ENCODE results near the gene COG8. TPM values are rescaled to one million over a fixed set of nuclear protein-coding genes. Genes with fewer than 3 reads are reported as not detected.

The COG8 gene
- total and polyA plus RNA-seq, 9 of the 15 experiments (the other 6 are each of a cell fraction or from before 2014, with no cell fraction given), result 3.7 to 42.6 (median 30.1) TPM

DNA sequence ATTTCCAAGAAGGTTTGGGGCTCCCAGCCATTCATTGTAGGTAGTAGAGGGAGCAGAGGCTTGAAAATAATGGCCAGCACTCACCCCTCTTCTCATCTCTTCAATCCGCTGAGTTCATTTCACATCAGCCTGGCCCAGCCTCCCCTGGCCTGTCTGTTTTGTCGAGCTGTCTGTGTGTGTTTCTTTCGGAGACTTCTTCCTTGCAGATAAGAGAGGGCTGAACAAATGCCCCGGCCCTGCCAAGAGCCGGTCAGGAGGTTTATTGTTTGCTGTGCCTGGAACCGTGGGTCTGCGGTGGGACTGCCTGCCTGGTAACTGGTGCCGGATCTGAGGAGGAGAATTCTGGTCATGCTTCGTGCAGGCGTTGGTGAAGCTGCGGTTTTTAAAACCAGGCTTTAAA, 24.8 kb downstream of the COG8 start:
- intact Hi-C loops (cut with micrococcal nuclease), result no loop called here
- POLR2A ChIA-PET, result interaction anchor here (5.5 kb wide), 1 partner anchor 14 kb away, joined by 51 read pairs; the partner anchor contains the start of gene PDF
- no peaks in the 10 kb centered on the region for H3K9me1 ChIP-seq (ENCODE audit: control insufficient read depth, insufficient read depth, low read length)
- peaks cover 5 to 17% of the 10 kb centered on the region in 2 experiments; a peak in 3 of 5 replicates for H3K4me1 ChIP-seq (replicated peaks in 1 of 2; ENCODE audit: control insufficient read depth in 2 of 2, insufficient read depth in 2 of 2, low read length in 2 of 2)
- in situ Hi-C loops (cut with MboI), result no loop called here
- DNase-seq (ENCODE audit: extremely low read depth in 1 of 4, low spot score in 3 of 4), result no peak
- H3K9me3 ChIP-seq (replicated peaks; ENCODE audit: control insufficient read depth, insufficient read depth, low read depth, low read length), result no peaks in the 10 kb centered on the region
- H3K27me3 ChIP-seq (ENCODE audit: control insufficient read depth in 2 of 2, insufficient read depth in 2 of 2, low read length in 2 of 2), result no peaks in the 10 kb centered on the region
- no peak for ATAC-seq
- 91% methylated on average over 11 of the region's 11 CpGs for WGBS (ENCODE audit: insufficient coverage, low coverage, missing lambda C conversion rate)
- H3K9ac ChIP-seq (ENCODE audit: insufficient read depth in 1 of 2, low read depth in 2 of 2, low read length in 2 of 2), result peak overlapping the region in 1 of 2 experiments; percentile 43; a peak in 1 of 4 replicates
- no peak overlapping the region; the same call in 2 of the 3 replicates for H3K27ac ChIP-seq (ENCODE audit: extremely low read depth, low read depth, low read length)
- no peak overlapping the region for H2AFZ ChIP-seq (ENCODE audit: low read depth, low read length)
- no peak overlapping the region for H3K4me3 ChIP-seq
- CTCF ChIA-PET (ENCODE audit: low intra/inter-chr PET ratio), result no interaction called here
- TF ChIP-seq ARID2 (IDR thresholded peaks at IDR 0.05), result no peak
- no peak for TF ChIP-seq TAF9B (IDR thresholded peaks at IDR 0.05; ENCODE audit: partially characterized antibody)
- TF ChIP-seq PHF21A (IDR thresholded peaks at IDR 0.05; ENCODE audit: borderline replicate concordance, low read depth), result no peak
- no peak for TF ChIP-seq ZNF384 (IDR thresholded peaks at IDR 0.05; ENCODE audit: low read depth, low read length)
- no peak for TF ChIP-seq MEIS2 (IDR thresholded peaks at IDR 0.05; ENCODE audit: partially characterized antibody)
- H3K79me2 ChIP-seq (ENCODE audit: control insufficient read depth, insufficient read depth, low read length), result peaks cover 37% of the 10 kb centered on the region
- H3K36me3 ChIP-seq (ENCODE audit: control insufficient read depth, insufficient read depth, low read length), result peaks cover 59% of the 10 kb centered on the region; the same call in 2 of the 3 replicates
- BruUV-seq (replicated peaks), result no TSS peak
- FAIRE-seq, result no peak
- 0 out of 2 replicates have a peak, but pooled peaks cover 3% of the 10 kb centered on the region for H4K20me1 ChIP-seq (replicated peaks; ENCODE audit: control insufficient read depth, insufficient read depth, low read length)
- H3K4me2 ChIP-seq (ENCODE audit: insufficient read depth, low read length), result no peak overlapping the region

GRCh38 chr16:69313469-69313868, 25.9 kb downstream of the COG8 start:
- H4K20me1 ChIP-seq (replicated peaks; ENCODE audit: control insufficient read depth, insufficient read depth, low read length), result 0 out of 2 replicates have a peak, but pooled peaks cover 3% of the 10 kb centered on the region
- H2AFZ ChIP-seq (ENCODE audit: low read depth, low read length), result no peak overlapping the region
- peaks cover 37% of the 10 kb centered on the region for H3K79me2 ChIP-seq (ENCODE audit: control insufficient read depth, insufficient read depth, low read length)
- no peaks in the 10 kb centered on the region for H3K27me3 ChIP-seq (ENCODE audit: control insufficient read depth in 2 of 2, insufficient read depth in 2 of 2, low read length in 2 of 2)
- DNase-seq (ENCODE audit: extremely low read depth in 1 of 4, low spot score in 3 of 4), result no peak
- no peaks in the 10 kb centered on the region for H3K9me3 ChIP-seq (replicated peaks; ENCODE audit: control insufficient read depth, insufficient read depth, low read depth, low read length)
- POLR2A ChIA-PET, result interaction anchor here (1.1 kb wide), 1 partner anchor 16 kb away, joined by 5 read pairs; no protein-coding TSS in a partner anchor
- intact Hi-C loops (cut with micrococcal nuclease), result no loop called here
- in situ Hi-C loops (cut with MboI), result no loop called here
- BruUV-seq (replicated peaks), result no TSS peak
- no peak overlapping the region for H3K4me2 ChIP-seq (ENCODE audit: insufficient read depth, low read length)
- no peak for ATAC-seq
- no peaks in the 10 kb centered on the region for H3K9me1 ChIP-seq (ENCODE audit: control insufficient read depth, insufficient read depth, low read length)
- peak; percentile 55 for FAIRE-seq
- no peak overlapping the region for H3K27ac ChIP-seq (ENCODE audit: extremely low read depth, low read depth, low read length)
- H3K4me1 ChIP-seq (replicated peaks in 1 of 2; ENCODE audit: control insufficient read depth in 2 of 2, insufficient read depth in 2 of 2, low read length in 2 of 2), result peaks cover 5 to 13% of the 10 kb centered on the region in 2 experiments; a peak in 3 of 5 replicates
- peaks cover 49% of the 10 kb centered on the region; the same call in 2 of the 3 replicates for H3K36me3 ChIP-seq (ENCODE audit: control insufficient read depth, insufficient read depth, low read length)
- H3K4me3 ChIP-seq, result no peak overlapping the region
- H3K9ac ChIP-seq (ENCODE audit: insufficient read depth in 1 of 2, low read depth in 2 of 2, low read length in 2 of 2), result no peak overlapping the region
- 90% methylated on average over 5 of the region's 5 CpGs for WGBS (ENCODE audit: insufficient coverage, low coverage, missing lambda C conversion rate)
- CTCF ChIA-PET (ENCODE audit: low intra/inter-chr PET ratio), result no interaction called here
- no peak for TF ChIP-seq ZNF239 (CRISPR knock-in tag; IDR thresholded peaks at IDR 0.05)
- no peak for TF ChIP-seq ELF2 (CRISPR knock-in tag; IDR thresholded peaks at IDR 0.05)

Data from K562 (cell line).